HUES64 (cell line): ENCODE measurements around the gene TCF7L1.
A peak's percentile ranks its signal among the peaks of the same experiment; 100 is the strongest.

Experiments
- H3K27ac ChIP-seq: 2 replicates; pipeline ENCODE4 v1.7.0; 2013; ENCODE audit warnings: low read depth, low read length, inconsistent platforms
- H3K27me3 ChIP-seq: 2 replicates; pipeline ENCODE4 v1.6.1; 2013; ENCODE audit warnings: mild to moderate bottlenecking, low read length; ENCODE audit not compliant: insufficient read depth
- H3K36me3 ChIP-seq: 2 replicates; pipeline ENCODE4 v1.6.1; 2013; ENCODE audit warnings: mild to moderate bottlenecking, low read length; ENCODE audit not compliant: insufficient read depth
- H3K4me1 ChIP-seq: 2 replicates; pipeline ENCODE4 v1.6.1; 2013; ENCODE audit warnings: mild to moderate bottlenecking, low read length, moderate library complexity; ENCODE audit not compliant: insufficient read depth
- H3K4me3 ChIP-seq: 2 replicates; pipeline ENCODE4 v1.5.1; 2013; ENCODE audit warnings: mild to moderate bottlenecking, low read length, moderate library complexity
- H3K9ac ChIP-seq: 2 replicates; pipeline ENCODE4 v1.6.1; 2013; ENCODE audit warnings: mild to moderate bottlenecking, low read depth, low read length
- H3K9me3 ChIP-seq: 2 replicates; pipeline ENCODE4 v1.6.1; 2013; ENCODE audit warnings: low read depth, low read length; ENCODE audit not compliant: insufficient read depth
- WGBS: fragments of 150-250, 120-280 bp; methylation state at CpG from one replicate; pipeline ENCODE4 v1.1.7; 2013; ENCODE audit warnings: missing lambda C conversion rate; 5-methylcytosine and 5-hydroxymethylcytosine counted together

The TCF7L1 gene

GRCh38 chr2:85269959-85270358, 136.8 kb downstream of the TCF7L1 start:
- Histone ChIP-seq H3K27ac (0 out of 2 replicates have a peak overlapping the region, but pooled peaks have one; percentile 29), H3K4me1 (peaks cover 18% of the 10 kb centered on the region), H3K9me3 (no peaks in the 10 kb centered on the region), H3K4me3 (no peak overlapping the region), H3K36me3 (no peaks in the 10 kb centered on the region), H3K27me3 (no peaks in the 10 kb centered on the region), H3K9ac (no peak overlapping the region)
- 85% methylated on average over 6 of the region's 6 CpGs for WGBS

GRCh38 chr2:85272357-85272756, 139.2 kb downstream of the TCF7L1 start:
- no peak overlapping the region for H3K27ac ChIP-seq
- no peak overlapping the region for H3K9ac ChIP-seq
- no peaks in the 10 kb centered on the region for H3K36me3 ChIP-seq
- peaks cover 8% of the 10 kb centered on the region for H3K4me1 ChIP-seq
- no peak overlapping the region for H3K4me3 ChIP-seq
- H3K27me3 ChIP-seq = no peaks in the 10 kb centered on the region
- H3K9me3 ChIP-seq = no peaks in the 10 kb centered on the region
- 94% methylated on average over 6 of the region's 6 CpGs for WGBS

GRCh38 chr2:85273738-85274731, 140.8 kb downstream of the TCF7L1 start:
- no peaks in the 10 kb centered on the region for H3K9me3 ChIP-seq
- WGBS = 84% methylated on average over 21 of the region's 21 CpGs

DNA sequence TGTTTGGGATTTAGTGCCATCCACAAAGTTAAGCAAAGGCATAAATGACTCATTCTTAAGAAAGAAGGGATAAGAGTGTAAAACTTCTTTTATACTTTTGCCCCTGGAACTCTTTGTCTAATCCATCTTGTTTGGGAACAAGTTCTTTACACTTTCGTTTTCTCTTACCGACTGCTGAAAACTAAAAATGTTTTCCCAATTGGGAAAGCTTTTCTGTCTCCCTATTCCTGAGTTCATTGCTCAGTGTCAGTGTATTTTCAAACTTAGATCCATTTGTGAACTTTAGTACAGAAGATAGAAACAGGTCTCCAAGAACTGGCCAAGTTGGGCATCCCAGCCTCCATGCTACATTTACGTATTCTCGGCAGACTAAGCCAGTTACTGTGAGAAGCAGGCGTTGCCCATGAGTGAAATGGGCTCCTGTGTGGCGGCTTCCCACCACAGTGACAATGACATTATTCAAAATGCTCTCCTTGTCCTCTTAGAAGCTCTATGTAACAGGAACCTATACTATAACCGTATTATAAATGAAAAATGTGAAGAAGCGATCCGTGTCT, 142.9 kb downstream of the TCF7L1 start:
- Histone ChIP-seq H3K4me1 (peaks cover 18% of the 10 kb centered on the region), H3K27ac (no peak overlapping the region), H3K36me3 (no peaks in the 10 kb centered on the region), H3K27me3 (no peaks in the 10 kb centered on the region), H3K9me3 (no peaks in the 10 kb centered on the region), H3K4me3 (no peak overlapping the region), H3K9ac (no peak overlapping the region)
- 95% methylated on average over 9 of the region's 9 CpGs for WGBS

More at GRCh38 chr2:85273738-85274731, 140.8 kb downstream of the TCF7L1 start:
- H3K4me1 ChIP-seq = peaks cover 18% of the 10 kb centered on the region
- no peaks in the 10 kb centered on the region for H3K36me3 ChIP-seq
- no peak overlapping the region for H3K9ac ChIP-seq
- H3K4me3 ChIP-seq = no peak overlapping the region
- no peaks in the 10 kb centered on the region for H3K27me3 ChIP-seq
- H3K27ac ChIP-seq = no peak overlapping the region

DNA sequence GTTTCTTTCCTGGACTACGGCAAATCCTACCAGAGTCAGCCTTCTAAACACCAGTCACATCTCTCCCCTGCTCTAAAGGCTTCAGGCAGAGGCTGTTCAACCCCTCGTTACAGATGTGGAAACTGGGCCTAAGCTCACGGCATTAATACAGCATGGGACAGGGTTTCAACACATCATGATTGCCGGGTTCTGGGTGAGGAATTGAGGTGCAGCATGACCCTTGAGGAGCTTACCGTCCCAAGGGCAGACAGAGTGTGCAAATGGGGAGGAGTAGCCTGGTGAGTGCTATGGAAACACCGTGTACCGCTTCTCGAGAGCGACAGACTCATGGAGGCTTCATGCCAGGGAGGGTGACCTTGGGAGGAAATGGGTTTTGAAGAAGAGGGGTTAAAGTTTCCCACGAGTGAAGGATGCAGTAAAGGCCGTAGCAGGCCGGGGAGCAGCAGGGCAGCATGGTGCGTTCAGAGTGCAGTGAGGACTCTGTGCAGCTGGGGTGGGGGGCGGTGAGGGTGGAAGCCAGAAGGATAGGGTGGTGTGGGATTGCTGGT, 143.5 kb downstream of the TCF7L1 start:
- Histone ChIP-seq H3K9me3 (no peaks in the 10 kb centered on the region), H3K27ac (no peak overlapping the region), H3K36me3 (no peaks in the 10 kb centered on the region), H3K27me3 (no peaks in the 10 kb centered on the region), H3K9ac (no peak overlapping the region), H3K4me3 (no peak overlapping the region), H3K4me1 (peaks cover 18% of the 10 kb centered on the region)
- WGBS = 89% methylated on average over 14 of the region's 14 CpGs

DNA sequence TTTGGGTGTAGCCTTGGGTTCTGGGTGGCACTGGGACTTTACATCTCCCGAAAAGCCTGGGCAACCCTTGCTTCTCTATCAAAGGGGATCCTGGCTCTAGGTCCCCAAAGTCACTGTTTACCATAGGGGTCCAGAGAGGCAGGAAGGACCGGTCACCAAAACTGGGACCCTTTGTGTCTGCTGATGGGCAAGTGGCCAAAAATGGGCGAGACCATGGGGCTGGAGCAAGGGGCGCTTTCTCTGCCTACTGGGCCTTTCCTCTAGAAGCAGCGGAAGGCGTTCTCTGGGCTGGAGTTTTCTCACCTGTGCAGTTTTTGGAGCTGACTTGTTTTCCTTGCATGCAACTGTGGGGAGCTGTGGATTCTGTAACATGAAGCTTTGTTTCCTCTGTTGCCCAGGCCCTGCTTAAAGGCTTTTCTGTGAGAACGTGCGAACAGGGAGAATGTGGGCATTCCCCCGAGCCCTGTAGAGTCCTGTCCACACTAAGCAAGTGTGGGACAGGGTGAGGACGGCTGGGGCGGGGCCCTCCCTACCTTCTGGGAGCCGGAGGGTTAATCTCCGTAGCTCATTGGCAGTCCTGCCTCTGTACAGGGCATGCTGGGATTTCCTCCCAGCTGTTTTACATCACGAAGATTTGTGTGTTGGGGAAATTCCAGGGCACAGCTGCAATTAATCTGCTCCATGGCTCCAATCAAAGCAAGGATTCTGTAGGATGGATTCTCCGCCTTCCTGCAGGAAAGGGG, 144.4 kb downstream of the TCF7L1 start:
- WGBS = 80% methylated on average over 15 of the region's 15 CpGs
- Histone ChIP-seq H3K36me3 (no peaks in the 10 kb centered on the region), H3K4me3 (no peak overlapping the region), H3K27ac (no peak overlapping the region), H3K9me3 (no peaks in the 10 kb centered on the region), H3K4me1 (peaks cover 18% of the 10 kb centered on the region), H3K9ac (no peak overlapping the region), H3K27me3 (no peaks in the 10 kb centered on the region)

DNA sequence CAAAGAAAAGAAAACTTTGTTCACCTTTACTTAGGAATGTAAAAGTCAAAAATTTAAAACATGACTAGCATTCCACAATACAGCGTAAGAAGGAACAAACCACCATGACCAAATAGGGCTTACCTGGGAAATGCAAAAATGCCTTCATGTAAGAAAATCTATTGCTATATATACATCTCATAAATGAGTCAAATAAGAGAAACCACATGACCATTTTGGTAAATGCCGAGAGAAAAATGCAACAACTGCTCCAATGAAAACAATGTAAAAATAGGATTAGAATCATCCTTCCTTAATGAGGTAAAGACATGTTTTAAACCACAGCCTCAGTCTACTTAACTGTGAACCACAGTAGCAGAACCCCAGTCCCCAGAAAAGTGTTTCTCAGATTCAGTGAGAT, 145.2 kb downstream of the TCF7L1 start:
- H3K9me3 ChIP-seq = no peaks in the 10 kb centered on the region
- H3K36me3 ChIP-seq = peaks cover 2% of the 10 kb centered on the region; the same call in 1 of the 2 replicates
- H3K4me1 ChIP-seq = peaks cover 14% of the 10 kb centered on the region
- no peaks in the 10 kb centered on the region for H3K27me3 ChIP-seq
- H3K4me3 ChIP-seq = no peak overlapping the region
- H3K9ac ChIP-seq = no peak overlapping the region
- no peak overlapping the region for H3K27ac ChIP-seq
- WGBS = 78% methylated on average over 1 of the region's 2 CpGs

- peaks cover 13% of the 10 kb centered on the region for H3K36me3 ChIP-seq
- 76% methylated on average over 6 of the region's 6 CpGs for WGBS
- H3K4me1 ChIP-seq = peaks cover 12% of the 10 kb centered on the region
- no peaks in the 10 kb centered on the region for H3K27me3 ChIP-seq
- H3K27ac ChIP-seq = no peak overlapping the region
- H3K4me3 ChIP-seq = no peak overlapping the region
- H3K9ac ChIP-seq = no peak overlapping the region
- no peaks in the 10 kb centered on the region for H3K9me3 ChIP-seq
These were observed 148.4 kb downstream of the TCF7L1 start for GRCh38 chr2:85281553-85281952.

DNA sequence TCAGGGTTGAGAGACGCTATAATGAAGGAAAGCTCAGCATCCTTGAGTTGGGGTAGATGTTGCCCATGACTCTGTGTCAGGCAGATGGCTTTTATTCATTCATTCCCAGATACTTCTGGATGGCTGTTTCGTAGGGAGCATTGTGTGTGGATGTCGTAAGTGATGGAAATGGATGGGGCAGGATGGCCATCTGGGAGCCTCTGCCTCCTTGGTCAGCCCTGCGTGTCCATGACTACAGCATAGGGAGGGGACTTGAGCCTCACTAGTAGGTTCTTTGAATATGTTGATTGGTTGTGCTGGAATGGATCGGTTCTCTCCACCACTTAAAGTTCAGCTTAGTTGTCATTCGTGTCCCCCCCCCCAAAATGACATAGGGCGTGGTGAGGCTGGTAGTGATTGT, 149.7 kb downstream of the TCF7L1 start:
- WGBS = 92% methylated on average over 7 of the region's 7 CpGs
- Histone ChIP-seq H3K4me3 (no peak overlapping the region), H3K27me3 (no peaks in the 10 kb centered on the region), H3K27ac (no peak overlapping the region), H3K4me1 (peaks cover 10% of the 10 kb centered on the region), H3K9ac (no peak overlapping the region), H3K9me3 (no peaks in the 10 kb centered on the region), H3K36me3 (peaks cover 25% of the 10 kb centered on the region)

GRCh38 chr2:85283641-85284040, 150.4 kb downstream of the TCF7L1 start:
- no peak overlapping the region for H3K4me3 ChIP-seq
- H3K4me1 ChIP-seq = peaks cover 14% of the 10 kb centered on the region
- no peaks in the 10 kb centered on the region for H3K9me3 ChIP-seq
- peaks cover 29% of the 10 kb centered on the region for H3K36me3 ChIP-seq
- 90% methylated on average over 8 of the region's 8 CpGs for WGBS
- no peak overlapping the region for H3K27ac ChIP-seq
- no peaks in the 10 kb centered on the region for H3K27me3 ChIP-seq
- H3K9ac ChIP-seq = no peak overlapping the region

- H3K9ac ChIP-seq = no peak overlapping the region
- H3K9me3 ChIP-seq = no peaks in the 10 kb centered on the region
- H3K27ac ChIP-seq = no peak overlapping the region
- no peak overlapping the region for H3K4me3 ChIP-seq
- H3K4me1 ChIP-seq = peaks cover 22% of the 10 kb centered on the region
- H3K27me3 ChIP-seq = no peaks in the 10 kb centered on the region
- H3K36me3 ChIP-seq = peaks cover 47% of the 10 kb centered on the region
- 95% methylated on average over 8 of the region's 8 CpGs for WGBS
These were observed 153.7 kb downstream of the TCF7L1 start for GRCh38 chr2:85286918-85287317.
